ENCODE data around the gene ESPN. TPM values are rescaled to one million over a fixed set of nuclear protein-coding genes. Genes with fewer than 3 reads are reported as not detected.
"Not testable (repeated sequence)": the region's sequence is repeated elsewhere in the genome, so short reads cannot be mapped to it uniquely, and the experiment has no call there.

ESPN gene
- total RNA-seq, 2 experiments from 2014 or later = not detected

DNA sequence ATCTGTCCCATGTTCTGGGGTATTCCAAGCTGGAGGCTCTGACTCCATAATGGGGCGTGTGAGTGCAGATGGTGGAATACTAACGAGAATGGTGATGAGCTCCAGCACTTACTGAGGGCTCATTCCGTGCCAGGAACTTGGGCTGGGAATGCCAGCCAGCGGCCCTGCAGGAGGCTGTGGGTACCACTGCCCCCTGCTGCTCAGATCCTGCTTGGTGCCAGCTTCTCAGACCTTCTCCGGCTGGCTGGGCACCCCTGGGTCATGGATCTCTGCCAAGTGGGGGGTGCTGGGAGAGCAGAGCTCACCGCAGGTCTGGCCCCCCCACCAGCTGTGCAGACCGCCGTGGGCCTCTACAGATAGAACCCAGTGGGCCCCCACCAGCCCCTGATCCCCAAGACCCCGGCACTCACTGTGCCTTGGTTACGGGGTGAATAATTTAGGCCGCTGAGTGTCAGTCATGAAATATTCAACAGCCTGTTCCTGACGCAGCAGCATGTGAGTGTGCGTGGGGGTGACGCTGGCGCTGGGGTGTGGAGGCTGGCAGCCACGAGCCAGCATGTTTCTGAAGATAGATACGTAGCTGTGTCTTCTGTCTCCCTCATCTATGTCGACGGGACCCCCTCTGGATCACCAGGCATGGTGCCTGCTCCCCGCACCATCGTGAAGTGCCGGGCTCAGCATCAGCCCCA is 12.6 kb downstream of the ESPN start:
- H2AFZ ChIP-seq (ENCODE audit: low read length); POLR2A ChIA-PET; H3K4me3 ChIP-seq (ENCODE audit: low read depth, low read length, poor library complexity, severe bottlenecking); H3K27ac ChIP-seq (ENCODE audit: low read depth, low read length, poor library complexity, severe bottlenecking); H3K9me2 ChIP-seq (ENCODE audit: insufficient read depth, low read length); DNase-seq (ENCODE audit: low spot score); H3K4me2 ChIP-seq (ENCODE audit: low read length); H3K79me2 ChIP-seq (ENCODE audit: insufficient read depth, low read depth, low read length); BruUV-seq (replicated peaks); H3K36me3 ChIP-seq (ENCODE audit: insufficient read depth, low read length); H3K9me3 ChIP-seq (ENCODE audit: low read length); H3K4me1 ChIP-seq (ENCODE audit: insufficient read depth, low read length, poor library complexity, severe bottlenecking); H4K20me1 ChIP-seq (ENCODE audit: insufficient read depth, low read length): not testable (repeated sequence)
- CTCF ChIA-PET (ENCODE audit: unreplicated experiment) = interaction anchor here (0.6 kb wide), 3 partner anchors 48 to 217 kb away, joined by 3 to 4 read pairs (median 3); no protein-coding TSS in a partner anchor
- intact Hi-C loops (cut with micrococcal nuclease; ENCODE audit: unreplicated experiment) = loop anchor here (10.0 kb wide), 1 partner anchor 192 kb away; the partner anchor contains the start of gene HES3
- TF ChIP-seq CTCF (conservative IDR thresholded peaks at IDR 0.05; ENCODE audit: low read length) = peak; percentile 43

DNA sequence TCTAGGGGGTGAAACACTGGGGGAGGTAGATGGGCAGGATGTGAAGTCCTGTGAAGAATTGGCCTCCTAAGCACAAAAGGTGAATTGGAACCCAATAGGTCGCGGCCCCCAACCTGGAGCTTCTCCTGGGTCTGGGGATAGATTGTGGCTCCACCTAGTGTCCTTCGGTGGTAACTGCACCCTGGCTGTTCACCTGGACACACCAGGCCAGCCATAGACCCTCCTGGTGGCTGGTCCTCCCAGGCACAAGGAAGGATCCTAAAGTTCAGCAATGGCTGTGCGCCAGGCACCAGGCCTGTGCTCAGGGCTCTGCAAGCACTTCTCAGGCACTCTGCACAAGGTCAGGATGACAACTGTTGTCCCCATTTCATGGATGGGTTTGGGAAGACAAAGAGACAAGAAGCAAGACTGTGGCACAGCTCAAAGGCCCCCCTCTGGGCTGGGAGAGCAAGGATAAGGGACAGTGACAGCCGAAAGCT is 13.5 kb downstream of the ESPN start:
- H3K79me2 ChIP-seq (ENCODE audit: insufficient read depth, low read depth, low read length) = no peaks in the 10 kb centered on the region
- intact Hi-C loops (cut with micrococcal nuclease; ENCODE audit: unreplicated experiment) = loop anchor here (1.0 to 10.0 kb wide), 2 partner anchors 75 to 193 kb away; partner anchors contain the start of gene HES3
- H3K27ac ChIP-seq (ENCODE audit: low read depth, low read length, poor library complexity, severe bottlenecking) = no peak overlapping the region
- POLR2A ChIA-PET = no interaction called here
- H3K4me3 ChIP-seq (ENCODE audit: low read depth, low read length, poor library complexity, severe bottlenecking) = no peak overlapping the region
- no peaks in the 10 kb centered on the region; the same call in 1 of the 2 replicates for H4K20me1 ChIP-seq (ENCODE audit: insufficient read depth, low read length)
- TF ChIP-seq EZH2phosphoT487 (IDR thresholded peaks at IDR 0.05; ENCODE audit: borderline replicate concordance, low read depth, low read length) = no peak
- TF ChIP-seq CTCF (conservative IDR thresholded peaks at IDR 0.05; ENCODE audit: low read length) = peak; percentile 85
- no peak overlapping the region for H2AFZ ChIP-seq (ENCODE audit: low read length)
- CTCF ChIA-PET (ENCODE audit: unreplicated experiment) = interaction anchor here (0.6 kb wide), 3 partner anchors 48 to 218 kb away, joined by 3 to 4 read pairs (median 3); no protein-coding TSS in a partner anchor
- H3K9me3 ChIP-seq (ENCODE audit: low read length) = no peaks in the 10 kb centered on the region
- DNase-seq (ENCODE audit: low spot score) = peak; percentile 68
- no peaks in the 10 kb centered on the region for H3K36me3 ChIP-seq (ENCODE audit: insufficient read depth, low read length)
- H3K9me2 ChIP-seq (ENCODE audit: insufficient read depth, low read length) = no peaks in the 10 kb centered on the region
- no TSS peak for BruUV-seq (replicated peaks)
- no peaks in the 10 kb centered on the region for H3K4me1 ChIP-seq (ENCODE audit: insufficient read depth, low read length, poor library complexity, severe bottlenecking)
- H3K4me2 ChIP-seq (ENCODE audit: low read length) = no peak overlapping the region

All from OCI-LY7 (cell line).